Suprapubic skin (tissue), 4 donors: Measurements from ENCODE around the gene RTN4IP1. TPM values are rescaled to one million over a fixed set of nuclear protein-coding genes. Genes with fewer than 3 reads are reported as not detected.
"Not testable (repeated sequence)": the region's sequence is repeated elsewhere in the genome, so short reads cannot be mapped to it uniquely, and the experiment has no call there.

ENCODE experiments used
- DNase-seq, 2 donors: peaks; one replicate each; pipeline ENCODE4 v3.0.0-alpha.2; 2019; ENCODE audit warnings: low spot score in 2 of 2
- H3K27ac ChIP-seq: fragments of 200-600 bp; sonication (generic); one replicate; pipeline ENCODE4 v1.5.1; 2019
- H3K27me3 ChIP-seq: fragments of 200-600 bp; sonication (generic); one replicate; pipeline ENCODE4 v1.5.1; 2019
- H3K36me3 ChIP-seq: fragments of 200-600 bp; sonication (generic); one replicate; pipeline ENCODE4 v1.5.1; 2019
- H3K4me1 ChIP-seq: fragments of 200-600 bp; sonication (generic); one replicate; pipeline ENCODE4 v1.5.1; 2019
- H3K4me3 ChIP-seq: fragments of 200-600 bp; sonication (generic); one replicate; pipeline ENCODE4 v1.5.1; 2019; ENCODE audit warnings: mild to moderate bottlenecking
- H3K9me3 ChIP-seq: fragments of 200-600 bp; sonication (generic); one replicate; pipeline ENCODE4 v1.5.1; 2019
- EP300 ChIP-seq: sonication (generic); formaldehyde crosslinking; IDR thresholded peaks from one replicate; pipeline ENCODE4 v1.6.1; 2017; ENCODE audit warnings: antibody characterized with exemption
- POLR2A ChIP-seq, 2 donors: fragments of 450-650 bp; IDR thresholded peaks; one replicate each; pipeline ENCODE4 v1.6.1; 2017; ENCODE audit warnings: antibody characterized with exemption in 2 of 2, mild to moderate bottlenecking in 2 of 2, moderate library complexity in 2 of 2
- POLR2AphosphoS5 ChIP-seq, 3 donors: sonication (generic); formaldehyde crosslinking; IDR thresholded peaks; one replicate each; pipeline ENCODE4 v1.6.1; 2017; ENCODE audit warnings: antibody characterized with exemption in 3 of 3
- WGBS: methylation state at CpG from one replicate; pipeline ENCODE4 v1.1.5; 2018; 5-methylcytosine and 5-hydroxymethylcytosine counted together
- total RNA-seq, 4 donors: library from RNA; depleted of rRNA; stranded (reverse); fragments of >200 nt; gene quantifications; one replicate each; pipeline ENCODE4 v1.1.0, GENCODE V29; 2016
- TF ChIP-seq, protein P1 (sequence below), 2 donors: fragments of 200-600 bp in 1 of 2; fragments of 450-650 bp in 1 of 2; sonication (generic) in 1 of 2; IDR thresholded peaks; one replicate each; pipeline ENCODE4 v1.5.1; 2016 to 2019; ENCODE audit warnings: antibody characterized with exemption in 2 of 2, mild to moderate bottlenecking in 1 of 2, moderate library complexity in 1 of 2

RTN4IP1 gene
- total RNA-seq, 4 donors from 2014 or later, result 1.8 to 5.3 (median 3.3) TPM

DNA sequence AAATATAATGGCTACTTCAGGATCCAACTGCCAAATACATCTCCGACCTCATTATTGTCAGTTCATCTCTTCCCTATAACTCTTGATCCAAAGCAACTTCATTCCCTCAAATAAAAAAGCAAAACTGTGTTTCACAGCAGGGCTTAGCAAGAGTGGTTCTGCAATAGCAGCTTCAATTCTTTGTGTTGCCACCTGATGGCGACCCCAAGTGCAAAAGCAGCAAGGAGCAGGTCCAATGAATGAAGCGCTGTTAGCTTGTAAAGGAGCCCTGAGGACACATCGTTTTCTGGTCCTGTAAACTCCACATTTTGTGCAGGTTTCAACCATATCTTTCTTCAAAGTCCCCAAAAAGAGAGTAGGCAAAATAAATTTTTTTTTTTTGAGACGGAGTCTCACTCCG lies 19.6 kb downstream of the RTN4IP1 start:
- H3K9me3 ChIP-seq, result no peaks in the 10 kb centered on the region
- TF ChIP-seq, protein P1, sequence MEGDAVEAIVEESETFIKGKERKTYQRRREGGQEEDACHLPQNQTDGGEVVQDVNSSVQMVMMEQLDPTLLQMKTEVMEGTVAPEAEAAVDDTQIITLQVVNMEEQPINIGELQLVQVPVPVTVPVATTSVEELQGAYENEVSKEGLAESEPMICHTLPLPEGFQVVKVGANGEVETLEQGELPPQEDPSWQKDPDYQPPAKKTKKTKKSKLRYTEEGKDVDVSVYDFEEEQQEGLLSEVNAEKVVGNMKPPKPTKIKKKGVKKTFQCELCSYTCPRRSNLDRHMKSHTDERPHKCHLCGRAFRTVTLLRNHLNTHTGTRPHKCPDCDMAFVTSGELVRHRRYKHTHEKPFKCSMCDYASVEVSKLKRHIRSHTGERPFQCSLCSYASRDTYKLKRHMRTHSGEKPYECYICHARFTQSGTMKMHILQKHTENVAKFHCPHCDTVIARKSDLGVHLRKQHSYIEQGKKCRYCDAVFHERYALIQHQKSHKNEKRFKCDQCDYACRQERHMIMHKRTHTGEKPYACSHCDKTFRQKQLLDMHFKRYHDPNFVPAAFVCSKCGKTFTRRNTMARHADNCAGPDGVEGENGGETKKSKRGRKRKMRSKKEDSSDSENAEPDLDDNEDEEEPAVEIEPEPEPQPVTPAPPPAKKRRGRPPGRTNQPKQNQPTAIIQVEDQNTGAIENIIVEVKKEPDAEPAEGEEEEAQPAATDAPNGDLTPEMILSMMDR (IDR thresholded peaks at IDR 0.05), result no peak
- TF ChIP-seq EP300 (no peak), POLR2AphosphoS5 (IDR thresholded peaks at IDR 0.05) (no peak), POLR2A (IDR thresholded peaks at IDR 0.05) (no peak)
- DNase-seq, result no peak
- H3K36me3 ChIP-seq, result no peaks in the 10 kb centered on the region
- H3K4me1 ChIP-seq, result no peaks in the 10 kb centered on the region
- H3K27me3 ChIP-seq, result no peaks in the 10 kb centered on the region
- no peak overlapping the region for H3K27ac ChIP-seq
- no peak overlapping the region for H3K4me3 ChIP-seq
- 72% methylated on average over 6 of the region's 6 CpGs for WGBS

DNA sequence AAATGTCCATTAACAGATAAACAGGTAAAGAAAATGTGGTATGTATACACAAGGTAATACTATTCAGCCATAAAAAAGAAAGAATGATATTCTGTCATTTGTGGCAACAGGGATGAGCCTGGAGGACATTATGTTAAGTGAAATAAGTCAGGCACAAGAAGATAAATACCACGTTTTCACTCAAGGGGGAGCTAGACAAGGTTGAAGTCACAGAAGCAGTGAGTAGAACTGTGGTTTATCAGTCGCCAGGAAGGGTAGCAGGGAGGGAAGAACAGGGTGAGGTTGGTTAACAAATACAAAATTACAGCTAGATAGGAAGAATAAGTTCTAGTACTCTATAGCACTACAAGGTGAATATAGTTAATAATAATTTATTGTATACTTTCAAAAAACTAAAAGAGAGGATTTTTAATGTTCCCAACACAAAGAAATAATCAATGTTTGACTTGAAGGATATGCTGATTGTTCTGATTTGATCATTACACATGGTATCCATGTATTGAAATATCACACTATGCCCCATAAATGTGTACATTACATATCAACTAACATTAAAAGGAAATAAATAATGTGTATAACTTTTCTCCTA lies 21.1 kb downstream of the RTN4IP1 start:
- Histone ChIP-seq H3K27me3 (no peaks in the 10 kb centered on the region), H3K36me3 (no peaks in the 10 kb centered on the region), H3K4me3 (no peak overlapping the region), H3K9me3 (no peaks in the 10 kb centered on the region), H3K27ac (no peak overlapping the region), H3K4me1 (no peaks in the 10 kb centered on the region)
- 7% methylated on average over 2 of the region's 2 CpGs for WGBS
- DNase-seq, result no peak
- TF ChIP-seq, protein P1 (IDR thresholded peaks at IDR 0.05), result peak; percentile 33 to 41
- no peak for TF ChIP-seq POLR2A (IDR thresholded peaks at IDR 0.05)

DNA sequence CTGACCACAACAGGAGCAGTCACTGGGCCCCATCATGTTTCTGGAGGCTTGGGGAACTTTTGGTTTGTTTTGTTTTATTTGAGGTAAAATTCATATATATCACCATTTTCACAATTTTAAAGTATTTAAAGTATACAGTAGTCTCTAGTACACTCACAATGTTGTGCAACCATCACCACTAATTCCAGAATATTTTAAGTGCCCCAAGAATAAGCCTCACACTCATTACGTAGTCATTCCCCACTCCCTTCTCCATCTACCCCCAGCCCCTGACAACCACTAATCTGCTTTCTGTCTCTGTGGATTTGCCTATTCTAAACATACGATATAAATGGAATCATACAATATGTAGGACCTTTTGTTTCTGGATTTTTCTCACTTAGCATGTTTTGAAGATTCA lies 29.0 kb downstream of the RTN4IP1 start:
- DNase-seq, result no peak
- no peak overlapping the region for H3K4me3 ChIP-seq
- H3K27me3 ChIP-seq, result no peaks in the 10 kb centered on the region
- H3K9me3 ChIP-seq, result no peaks in the 10 kb centered on the region
- H3K27ac ChIP-seq, result no peak overlapping the region
- H3K36me3 ChIP-seq, result no peaks in the 10 kb centered on the region
- TF ChIP-seq EP300, result no peak
- TF ChIP-seq, protein P1 (IDR thresholded peaks at IDR 0.05), result no peak
- TF ChIP-seq POLR2A (IDR thresholded peaks at IDR 0.05), result no peak
- TF ChIP-seq POLR2AphosphoS5 (IDR thresholded peaks at IDR 0.05), result no peak
- no peaks in the 10 kb centered on the region for H3K4me1 ChIP-seq
- 99% methylated on average over 2 of the region's 2 CpGs for WGBS

DNA sequence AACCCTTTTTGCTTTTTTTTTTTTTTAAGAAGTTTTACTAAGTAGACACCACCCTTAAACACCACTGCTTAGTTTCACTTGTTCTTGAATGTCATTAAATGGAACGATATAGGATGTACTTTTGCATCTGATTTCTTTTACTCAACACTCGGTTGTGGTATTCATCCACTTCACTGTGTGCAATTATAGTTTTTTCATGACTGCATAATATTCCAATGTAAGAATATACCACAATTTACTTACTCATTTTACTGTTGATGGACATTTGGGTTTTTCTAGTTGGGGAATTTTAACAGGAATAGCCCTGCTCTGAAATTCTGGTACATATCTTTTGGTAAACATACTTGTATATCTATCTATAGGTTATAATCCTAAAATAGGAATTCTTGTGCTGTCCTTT lies 29.9 kb downstream of the RTN4IP1 start:
- Histone ChIP-seq H3K9me3 (no peaks in the 10 kb centered on the region), H3K27me3 (no peaks in the 10 kb centered on the region), H3K4me1 (no peaks in the 10 kb centered on the region), H3K4me3 (no peak overlapping the region), H3K27ac (no peak overlapping the region), H3K36me3 (no peaks in the 10 kb centered on the region)
- WGBS, result 48% methylated on average over 2 of the region's 2 CpGs
- TF ChIP-seq EP300, result no peak
- TF ChIP-seq, protein P1 (IDR thresholded peaks at IDR 0.05), result no peak
- DNase-seq, result no peak

DNA sequence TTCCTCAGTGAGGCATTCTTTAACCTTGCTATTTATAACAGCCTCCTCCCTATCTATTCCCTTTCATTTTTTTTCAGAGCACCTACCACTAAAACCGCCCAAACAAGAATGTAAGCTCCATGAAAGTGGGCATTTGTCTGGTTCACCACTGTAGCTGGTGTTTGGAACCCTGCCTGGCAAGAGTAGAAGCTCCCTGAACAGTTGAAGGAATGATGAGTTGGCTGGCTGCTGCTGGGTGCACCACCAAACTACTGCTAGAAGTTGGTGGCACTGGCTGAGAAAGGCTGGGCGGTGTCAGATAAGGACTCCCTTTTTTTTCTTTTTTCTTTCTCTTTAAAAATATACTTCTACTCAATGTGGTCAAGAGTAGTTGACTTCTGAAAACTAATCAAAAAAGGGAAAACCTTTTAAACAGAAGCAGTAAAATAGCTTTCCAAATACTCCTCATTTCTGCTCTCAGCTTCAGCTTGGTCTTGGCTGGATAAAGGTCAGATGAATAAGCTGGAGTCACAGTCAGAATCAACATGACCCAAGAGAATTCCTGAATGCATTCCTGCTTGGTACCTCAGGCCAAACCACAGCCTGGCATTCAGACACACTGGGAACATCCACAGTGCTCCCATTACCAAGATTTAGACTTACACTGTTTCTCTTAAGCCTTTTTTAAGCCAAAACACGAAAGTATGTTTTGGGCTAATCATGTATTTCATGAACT lies 38.0 kb downstream of the RTN4IP1 start:
- Histone ChIP-seq H3K4me3 (no peak overlapping the region), H3K36me3 (peaks cover 13% of the 10 kb centered on the region), H3K27ac (no peak overlapping the region), H3K4me1 (peaks cover 2% of the 10 kb centered on the region), H3K9me3 (no peaks in the 10 kb centered on the region), H3K27me3 (no peaks in the 10 kb centered on the region)
- no peak for DNase-seq
- WGBS, result 88% methylated on average over 3 of the region's 3 CpGs
- TF ChIP-seq, protein P1 (IDR thresholded peaks at IDR 0.05), result no peak
- TF ChIP-seq POLR2A (IDR thresholded peaks at IDR 0.05) (no peak), EP300 (no peak), POLR2AphosphoS5 (IDR thresholded peaks at IDR 0.05) (no peak)

DNA sequence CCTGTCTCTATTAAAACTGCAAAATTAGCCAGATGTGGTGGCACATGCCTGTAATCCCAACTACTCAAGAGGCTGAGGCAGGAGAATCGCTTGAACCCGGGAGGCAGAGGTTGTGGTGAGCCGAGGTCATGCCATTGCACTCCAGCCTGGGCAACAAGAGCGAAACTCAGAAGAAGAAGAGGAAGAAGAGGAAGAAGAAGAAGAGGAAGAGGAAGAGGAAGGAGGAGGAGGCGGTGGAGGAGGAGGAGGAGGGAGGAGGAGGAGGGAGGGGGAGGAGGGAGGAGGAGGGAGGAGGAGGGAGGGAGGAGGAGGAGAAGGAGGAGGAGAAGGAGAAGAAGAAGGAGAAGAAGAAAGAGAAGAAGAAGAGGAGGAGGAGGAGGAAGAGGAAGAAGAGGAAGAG lies 40.4 kb downstream of the RTN4IP1 start:
- H3K36me3 ChIP-seq, result peaks cover 19% of the 10 kb centered on the region
- H3K4me1 ChIP-seq, H3K4me3 ChIP-seq, DNase-seq, H3K27me3 ChIP-seq, H3K9me3 ChIP-seq, H3K27ac ChIP-seq: not testable (repeated sequence)
- 78% methylated on average over 5 of the region's 5 CpGs for WGBS
